Trophoblast cell (in vitro differentiated cells and primary cell): ENCODE results near the gene SYNJ2BP.

Experiments
- DNase-seq, 2 donors: peaks; one replicate each; pipeline ENCODE4 v3.0.0-alpha.2; 2016
- H2AFZ ChIP-seq: 2 replicates; pipeline ENCODE4 v1.6.1; 2013; ENCODE audit warnings: low read length, moderate library complexity, mild to moderate bottlenecking; ENCODE audit not compliant: insufficient read depth, poor library complexity
- H2AK5ac ChIP-seq: 2 replicates; pipeline ENCODE4 v1.6.1; 2013; ENCODE audit warnings: mild to moderate bottlenecking, low read length
- H2BK120ac ChIP-seq: 2 replicates; pipeline ENCODE4 v1.6.1; 2013; ENCODE audit warnings: low read length, mild to moderate bottlenecking, moderate library complexity; ENCODE audit not compliant: insufficient read depth, poor library complexity
- H2BK12ac ChIP-seq: 2 replicates; pipeline ENCODE4 v1.6.1; 2013; ENCODE audit warnings: mild to moderate bottlenecking, low read length, moderate library complexity
- H2BK5ac ChIP-seq: 2 replicates; pipeline ENCODE4 v1.6.1; 2013; ENCODE audit warnings: low read length, low read depth, moderate library complexity, mild to moderate bottlenecking; ENCODE audit not compliant: poor library complexity
- H3K14ac ChIP-seq: 2 replicates; pipeline ENCODE4 v1.6.1; 2013; ENCODE audit warnings: mild to moderate bottlenecking, low read length
- H3K18ac ChIP-seq: 2 replicates; pipeline ENCODE4 v1.6.1; 2013; ENCODE audit warnings: mild to moderate bottlenecking, low read length
- H3K23ac ChIP-seq: 2 replicates; pipeline ENCODE4 v1.6.1; 2013; ENCODE audit warnings: low read length
- H3K27ac ChIP-seq: 2 replicates; pipeline ENCODE4 v1.5.1; 2013; ENCODE audit warnings: low read depth, mild to moderate bottlenecking, inconsistent platforms, low read length, moderate library complexity
- H3K27me3 ChIP-seq: 2 replicates; pipeline ENCODE4 v1.6.1; 2013; ENCODE audit warnings: inconsistent platforms, mild to moderate bottlenecking, low read length, moderate library complexity; ENCODE audit not compliant: insufficient read depth
- H3K36me3 ChIP-seq, 2 experiments: 1 replicate in 1 of 2; 2 replicates in 1 of 2; pipeline ENCODE4 v1.6.1; 2013; ENCODE audit warnings: low read length in 2 of 2, mild to moderate bottlenecking in 2 of 2, moderate library complexity in 1 of 2; ENCODE audit not compliant: insufficient read depth in 2 of 2, control insufficient read depth in 1 of 2
- H3K4ac ChIP-seq: 2 replicates; pipeline ENCODE4 v1.6.1; 2013; ENCODE audit warnings: low read depth, mild to moderate bottlenecking, low read length, moderate library complexity
- H3K4me1 ChIP-seq, 2 experiments: 1 replicate in 1 of 2; 2 replicates in 1 of 2; pipeline ENCODE4 v1.6.1; 2013; ENCODE audit warnings: low read length in 2 of 2, mild to moderate bottlenecking in 2 of 2, moderate library complexity in 1 of 2; ENCODE audit not compliant: insufficient read depth in 2 of 2, control insufficient read depth in 1 of 2
- H3K4me2 ChIP-seq: 2 replicates; pipeline ENCODE4 v1.6.1; 2013; ENCODE audit warnings: inconsistent platforms, mild to moderate bottlenecking, low read length, moderate library complexity
- H3K4me3 ChIP-seq: 2 replicates; pipeline ENCODE4 v1.5.1; 2013; ENCODE audit warnings: mild to moderate bottlenecking, low read depth, low read length, inconsistent platforms
- H3K79me1 ChIP-seq: one replicate; pipeline ENCODE4 v1.6.1; 2013; ENCODE audit warnings: low read length
- H3K79me2 ChIP-seq: 2 replicates; pipeline ENCODE4 v1.6.1; 2013; ENCODE audit warnings: low read length, mild to moderate bottlenecking; ENCODE audit not compliant: control insufficient read depth, insufficient read depth, poor library complexity
- H3K9ac ChIP-seq: 2 replicates; pipeline ENCODE4 v1.6.1; 2013; ENCODE audit warnings: mild to moderate bottlenecking, low read length
- H3K9me3 ChIP-seq: 2 replicates; pipeline ENCODE4 v1.6.1; 2013; ENCODE audit warnings: low read depth, mild to moderate bottlenecking, control low read depth, inconsistent platforms, low read length; ENCODE audit not compliant: insufficient read depth
- H4K12ac ChIP-seq: 2 replicates; pipeline ENCODE4 v1.6.1; 2013; ENCODE audit warnings: low read depth, mild to moderate bottlenecking, low read length, moderate library complexity
- H4K8ac ChIP-seq: 2 replicates; pipeline ENCODE4 v1.6.1; 2013; ENCODE audit warnings: low read depth, mild to moderate bottlenecking, low read length, moderate library complexity
- H4K91ac ChIP-seq: one replicate; pipeline ENCODE4 v1.6.1; 2013; ENCODE audit warnings: low read depth, mild to moderate bottlenecking, low read length, moderate library complexity
- WGBS: extraction: QIAGEN DNeasy Blood & Tissue Kit; methylation state at CpG from one replicate; pipeline ENCODE4 v1.1.7; 2013; ENCODE audit warnings: missing lambda C conversion rate; ENCODE audit not compliant: insufficient read length, insufficient coverage; ENCODE audit errors: extremely low coverage; 5-methylcytosine and 5-hydroxymethylcytosine counted together

Gene SYNJ2BP

DNA sequence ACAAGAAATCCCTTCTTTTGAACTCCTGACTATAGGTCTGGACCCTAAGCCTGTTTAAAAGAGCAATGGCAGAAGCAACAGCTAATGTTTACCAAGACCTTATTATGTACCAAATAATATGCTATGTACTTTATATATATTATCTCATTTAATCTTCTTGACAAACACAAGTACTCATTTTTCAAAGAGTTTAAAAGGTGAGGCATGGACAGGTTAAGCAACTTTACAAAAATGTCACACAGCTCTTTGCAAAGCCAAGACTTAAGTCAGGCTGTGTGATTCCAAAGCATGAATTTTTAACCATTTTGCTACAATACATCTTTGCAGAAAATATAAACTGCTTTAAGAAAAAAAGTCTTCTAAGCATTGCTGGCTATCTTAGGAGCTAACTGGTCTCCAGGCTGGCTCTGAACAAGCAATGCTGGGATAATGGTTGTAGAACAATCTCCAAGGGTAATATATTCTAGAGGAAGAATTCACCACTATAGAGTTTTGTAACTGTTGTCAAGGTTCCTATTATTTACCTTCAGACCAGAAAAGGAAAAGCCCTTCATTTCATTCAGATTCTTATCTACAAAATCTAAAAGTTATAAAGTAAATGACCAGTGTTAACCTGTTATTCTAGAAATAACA is 22.1 kb downstream of the SYNJ2BP start:
- Histone ChIP-seq H4K12ac (no peak overlapping the region), H2BK12ac (no peak overlapping the region), H3K18ac (no peak overlapping the region), H3K9ac (no peak overlapping the region), H4K91ac (no peak overlapping the region), H3K23ac (no peak overlapping the region), H3K27ac (no peak overlapping the region), H3K79me2 (no peaks in the 10 kb centered on the region), H3K79me1 (no peaks in the 10 kb centered on the region), H2AFZ (no peak overlapping the region), H2BK120ac (no peak overlapping the region), H4K8ac (no peak overlapping the region), H3K27me3 (no peaks in the 10 kb centered on the region), H3K36me3 (no peaks in the 10 kb centered on the region), H3K9me3 (no peaks in the 10 kb centered on the region), H3K4me3 (no peak overlapping the region), H3K4me2 (no peak overlapping the region), H2AK5ac (no peak overlapping the region), H2BK5ac (no peak overlapping the region), H3K4ac (no peak overlapping the region), H3K4me1 (no peaks in the 10 kb centered on the region), H3K14ac (no peak overlapping the region)
- DNase-seq, result peak in 1 of 2 donors; percentile 34

DNA sequence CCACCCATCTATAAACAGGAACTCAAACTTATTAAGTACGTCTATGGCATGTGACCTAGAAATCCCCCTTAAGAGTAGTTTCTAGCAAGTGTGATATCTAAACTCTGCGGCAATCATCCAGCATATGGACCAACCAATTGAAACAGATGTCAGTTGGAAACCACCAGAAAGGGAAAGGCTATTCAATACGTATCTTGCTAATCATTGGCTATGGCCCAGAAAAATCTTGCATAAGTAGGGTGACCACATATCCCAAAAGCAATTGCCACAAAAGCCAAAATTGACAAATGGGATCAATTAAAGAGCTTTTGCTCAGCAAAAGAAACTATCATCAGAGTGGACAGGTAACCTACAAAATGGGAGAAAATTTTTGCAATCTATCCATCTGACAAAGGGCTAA is 24.2 kb downstream of the SYNJ2BP start:
- H4K12ac ChIP-seq, result no peak overlapping the region

GRCh38 chr14:70391493-70392391 is 25.1 kb downstream of the SYNJ2BP start:
- Histone ChIP-seq H2BK5ac (no peak overlapping the region), H4K8ac (no peak overlapping the region), H2BK12ac (no peak overlapping the region), H2BK120ac (no peak overlapping the region), H4K91ac (no peak overlapping the region), H3K79me2 (no peaks in the 10 kb centered on the region), H2AK5ac (no peak overlapping the region), H3K4me3 (no peak overlapping the region), H2AFZ (no peak overlapping the region), H3K4me1 (no peaks in the 10 kb centered on the region), H3K36me3 (no peaks in the 10 kb centered on the region), H3K27ac (no peak overlapping the region), H3K79me1 (no peaks in the 10 kb centered on the region), H4K12ac (no peak overlapping the region), H3K4ac (no peak overlapping the region), H3K23ac (no peak overlapping the region), H3K9me3 (no peaks in the 10 kb centered on the region), H3K14ac (no peak overlapping the region), H3K9ac (no peak overlapping the region), H3K18ac (no peak overlapping the region), H3K27me3 (no peaks in the 10 kb centered on the region), H3K4me2 (no peak overlapping the region)
- WGBS, result no CpG with 5 or more reads among the region's 6 CpGs
- DNase-seq, result no peak

More for the DNA sequence above, 24.2 kb downstream of the SYNJ2BP start:
- Histone ChIP-seq H3K79me2 (no peaks in the 10 kb centered on the region), H3K9ac (no peak overlapping the region), H3K23ac (no peak overlapping the region), H3K27ac (no peak overlapping the region), H3K4me1 (no peaks in the 10 kb centered on the region), H2AK5ac (no peak overlapping the region), H3K4me3 (no peak overlapping the region), H2BK120ac (no peak overlapping the region), H3K79me1 (no peaks in the 10 kb centered on the region), H2BK5ac (no peak overlapping the region), H3K27me3 (no peaks in the 10 kb centered on the region), H3K4ac (no peak overlapping the region), H3K14ac (no peak overlapping the region), H2AFZ (no peak overlapping the region), H4K91ac (no peak overlapping the region), H3K18ac (no peak overlapping the region), H4K8ac (no peak overlapping the region), H3K36me3 (no peaks in the 10 kb centered on the region), H2BK12ac (no peak overlapping the region), H3K4me2 (no peak overlapping the region), H3K9me3 (no peaks in the 10 kb centered on the region)
- no CpG with 5 or more reads among the region's 3 CpGs for WGBS
- DNase-seq, result no peak

DNA sequence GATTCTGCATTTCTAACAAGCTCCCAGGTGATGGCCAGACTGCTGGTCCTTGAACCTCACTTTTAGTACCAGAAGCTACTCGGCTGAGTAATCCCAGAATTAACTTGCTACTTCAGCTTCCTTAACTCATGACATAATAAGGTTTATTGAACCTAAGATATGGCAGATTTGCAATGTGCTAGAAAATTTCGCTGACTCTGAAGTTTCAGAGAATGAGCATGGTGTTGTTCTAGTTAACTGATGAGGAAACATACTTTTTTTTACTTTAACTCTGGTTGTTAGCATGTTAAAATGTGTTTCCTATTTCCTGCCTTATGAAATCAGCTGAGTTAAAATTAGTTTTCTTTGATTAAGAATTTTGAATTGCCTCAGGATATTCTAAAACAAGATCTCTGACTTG is 34.4 kb downstream of the SYNJ2BP start:
- H3K4me1 ChIP-seq, result no peaks in the 10 kb centered on the region
- no peaks in the 10 kb centered on the region for H3K79me2 ChIP-seq
- H3K27ac ChIP-seq, result no peak overlapping the region
- H2BK5ac ChIP-seq, result no peak overlapping the region
- DNase-seq, result no peak
- H2AK5ac ChIP-seq, result no peak overlapping the region
- no peak overlapping the region for H3K4ac ChIP-seq
- no peak overlapping the region for H2BK120ac ChIP-seq
- no peak overlapping the region for H3K14ac ChIP-seq
- no peak overlapping the region for H2AFZ ChIP-seq
- H3K27me3 ChIP-seq, result no peaks in the 10 kb centered on the region
- no peaks in the 10 kb centered on the region for H3K9me3 ChIP-seq
- no CpG with 5 or more reads among the region's 2 CpGs for WGBS
- H3K79me1 ChIP-seq, result no peaks in the 10 kb centered on the region
- no peak overlapping the region for H4K91ac ChIP-seq
- no peak overlapping the region for H3K4me2 ChIP-seq
- no peak overlapping the region for H2BK12ac ChIP-seq
- no peak overlapping the region for H3K4me3 ChIP-seq
- no peak overlapping the region for H4K12ac ChIP-seq
- no peak overlapping the region for H3K9ac ChIP-seq
- H3K23ac ChIP-seq, result no peak overlapping the region
- H4K8ac ChIP-seq, result no peak overlapping the region
- H3K18ac ChIP-seq, result no peak overlapping the region
- H3K36me3 ChIP-seq, result no peaks in the 10 kb centered on the region
